ENCODE results near the gene SLC39A10. TPM values are rescaled to one million over a fixed set of nuclear protein-coding genes. Genes with fewer than 3 reads are reported as not detected.

SLC39A10 gene
- total RNA-seq, 1 donor from 2014 or later = 9.9 TPM

- Histone ChIP-seq H3K27me3 (no peaks in the 10 kb centered on the region), H3K4me3 (no peak overlapping the region), H3K36me3 (no peaks in the 10 kb centered on the region), H3K4me1 (no peaks in the 10 kb centered on the region), H3K9me3 (peaks cover 0 to 15% of the 10 kb centered on the region in 2 donors), H3K27ac (no peak overlapping the region)
- no peak for TF ChIP-seq CTCF (IDR thresholded peaks at IDR 0.05)
- DNase-seq (ENCODE audit: low spot score in 2 of 2) = no peak
- intact Hi-C loops (cut with DNase I) = no loop called here
Measured at GRCh38 chr2:195756218-195756942, 99.4 kb downstream of the SLC39A10 start.

- H3K27ac ChIP-seq = no peak overlapping the region
- no peaks in the 10 kb centered on the region for H3K36me3 ChIP-seq
- H3K4me1 ChIP-seq = no peaks in the 10 kb centered on the region
- TF ChIP-seq CTCF (IDR thresholded peaks at IDR 0.05) = no peak
- DNase-seq (ENCODE audit: low spot score in 2 of 2) = no peak
- H3K4me3 ChIP-seq = no peak overlapping the region
- peaks cover 0 to 21% of the 10 kb centered on the region in 2 donors for H3K9me3 ChIP-seq
- H3K27me3 ChIP-seq = no peaks in the 10 kb centered on the region
- intact Hi-C loops (cut with DNase I) = no loop called here
Measured at GRCh38 chr2:195758846-195759245, 101.8 kb downstream of the SLC39A10 start.

GRCh38 chr2:195759877-195760276 is 102.9 kb downstream of the SLC39A10 start:
- no peak overlapping the region for H3K4me3 ChIP-seq
- no peaks in the 10 kb centered on the region for H3K27me3 ChIP-seq
- no peak for DNase-seq (ENCODE audit: low spot score in 2 of 2)
- intact Hi-C loops (cut with DNase I) = no loop called here
- H3K9me3 ChIP-seq = peaks cover 0 to 26% of the 10 kb centered on the region in 2 donors
- no peaks in the 10 kb centered on the region for H3K4me1 ChIP-seq
- no peaks in the 10 kb centered on the region for H3K36me3 ChIP-seq
- H3K27ac ChIP-seq = no peak overlapping the region
- no peak for TF ChIP-seq CTCF (IDR thresholded peaks at IDR 0.05)

- Histone ChIP-seq H3K27ac (no peak overlapping the region), H3K27me3 (no peaks in the 10 kb centered on the region), H3K4me3 (no peak overlapping the region), H3K9me3 (peaks cover 0 to 29% of the 10 kb centered on the region in 2 donors), H3K36me3 (no peaks in the 10 kb centered on the region), H3K4me1 (no peaks in the 10 kb centered on the region)
- intact Hi-C loops (cut with DNase I) = no loop called here
- no peak for DNase-seq (ENCODE audit: low spot score in 2 of 2)
- TF ChIP-seq CTCF (IDR thresholded peaks at IDR 0.05) = no peak
Measured at GRCh38 chr2:195763866-195764265, 106.8 kb downstream of the SLC39A10 start.

- DNase-seq (ENCODE audit: low spot score in 2 of 2) = no peak
- Histone ChIP-seq H3K4me1 (no peaks in the 10 kb centered on the region), H3K4me3 (no peak overlapping the region), H3K9me3 (peaks cover 0 to 18% of the 10 kb centered on the region in 2 donors), H3K27ac (no peak overlapping the region), H3K36me3 (no peaks in the 10 kb centered on the region), H3K27me3 (no peaks in the 10 kb centered on the region)
- intact Hi-C loops (cut with DNase I) = no loop called here
- no peak for TF ChIP-seq CTCF (IDR thresholded peaks at IDR 0.05)
Measured at GRCh38 chr2:195766691-195767090, 109.7 kb downstream of the SLC39A10 start.

Measured in ascending aorta (tissue), 2 donors.